Esophagus squamous epithelium (tissue), 4 donors: ENCODE results near the gene PIGZ.

Source experiments
- POLR2A ChIP-seq, 4 donors: fragments of 450-650 bp; IDR thresholded peaks; one replicate each; pipeline ENCODE4 v1.6.1; 2017; ENCODE audit warnings: antibody characterized with exemption in 4 of 4, mild to moderate bottlenecking in 4 of 4, moderate library complexity in 3 of 4
- TF ChIP-seq, protein P1 (sequence below), 6 experiments: fragments of 450-650 bp in 4 of 6; fragments of 200-600 bp in 2 of 6; sonication (generic) in 2 of 6; IDR thresholded peaks; one replicate each; pipeline ENCODE4 v1.5.1; 2016 to 2019; ENCODE audit warnings: antibody characterized with exemption in 6 of 6, mild to moderate bottlenecking in 4 of 6, moderate library complexity in 4 of 6

DNA sequence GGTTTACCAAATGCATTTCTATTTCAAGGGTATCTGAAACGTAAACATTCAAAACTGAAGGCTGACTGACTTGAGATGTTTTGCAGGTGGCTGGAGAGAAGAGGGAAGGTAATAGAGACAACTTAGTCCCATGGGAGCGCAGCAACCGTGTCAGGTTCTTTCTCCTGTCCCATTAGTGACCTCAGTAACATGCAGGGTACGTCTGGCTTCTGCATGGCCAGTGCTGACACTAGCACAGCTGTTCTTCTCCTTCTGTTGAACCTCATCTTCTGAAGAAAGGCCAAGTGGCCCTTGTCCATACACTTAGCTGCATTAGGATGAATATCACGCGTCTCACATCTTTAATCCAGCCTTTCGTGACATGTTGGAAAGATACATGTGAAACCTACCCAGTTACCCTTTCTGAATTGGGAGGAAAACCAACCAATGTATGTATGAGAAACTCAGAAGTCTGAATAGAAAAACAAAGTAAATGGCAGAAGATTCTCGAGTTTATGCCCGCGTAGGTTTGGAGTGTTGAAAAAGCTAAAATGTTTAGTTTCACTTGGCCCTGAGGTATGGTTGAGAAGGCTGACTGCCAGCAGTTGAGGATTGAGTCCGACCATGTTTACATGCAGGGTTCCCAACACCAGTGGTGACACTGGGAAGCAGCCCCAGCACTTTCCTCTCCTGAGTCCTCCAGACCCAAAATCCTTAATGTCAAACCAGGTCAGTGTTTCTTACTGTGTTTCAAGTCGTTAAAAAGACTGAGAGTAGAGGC lies 36.6 kb downstream of the PIGZ start:
- TF ChIP-seq, protein P1, sequence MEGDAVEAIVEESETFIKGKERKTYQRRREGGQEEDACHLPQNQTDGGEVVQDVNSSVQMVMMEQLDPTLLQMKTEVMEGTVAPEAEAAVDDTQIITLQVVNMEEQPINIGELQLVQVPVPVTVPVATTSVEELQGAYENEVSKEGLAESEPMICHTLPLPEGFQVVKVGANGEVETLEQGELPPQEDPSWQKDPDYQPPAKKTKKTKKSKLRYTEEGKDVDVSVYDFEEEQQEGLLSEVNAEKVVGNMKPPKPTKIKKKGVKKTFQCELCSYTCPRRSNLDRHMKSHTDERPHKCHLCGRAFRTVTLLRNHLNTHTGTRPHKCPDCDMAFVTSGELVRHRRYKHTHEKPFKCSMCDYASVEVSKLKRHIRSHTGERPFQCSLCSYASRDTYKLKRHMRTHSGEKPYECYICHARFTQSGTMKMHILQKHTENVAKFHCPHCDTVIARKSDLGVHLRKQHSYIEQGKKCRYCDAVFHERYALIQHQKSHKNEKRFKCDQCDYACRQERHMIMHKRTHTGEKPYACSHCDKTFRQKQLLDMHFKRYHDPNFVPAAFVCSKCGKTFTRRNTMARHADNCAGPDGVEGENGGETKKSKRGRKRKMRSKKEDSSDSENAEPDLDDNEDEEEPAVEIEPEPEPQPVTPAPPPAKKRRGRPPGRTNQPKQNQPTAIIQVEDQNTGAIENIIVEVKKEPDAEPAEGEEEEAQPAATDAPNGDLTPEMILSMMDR (IDR thresholded peaks at IDR 0.05), result no peak
- TF ChIP-seq POLR2A (IDR thresholded peaks at IDR 0.05), result no peak
